Lower leg skin (tissue), 4 donors: Measurements from ENCODE around the gene NME8. TPM values are rescaled to one million over a fixed set of nuclear protein-coding genes. Genes with fewer than 3 reads are reported as not detected.

ENCODE experiments used
- DNase-seq, 2 donors: peaks; one replicate each; pipeline ENCODE4 v3.0.0-alpha.2; 2019; ENCODE audit warnings: low spot score in 2 of 2
- H3K4me3 ChIP-seq: fragments of 200-600 bp; sonication (generic); 2 replicates; pipeline ENCODE4 v1.5.1; 2017; ENCODE audit warnings: mild to moderate bottlenecking, low read depth; ENCODE audit not compliant: poor library complexity, severe bottlenecking
- POLR2A ChIP-seq, 2 donors: fragments of 450-650 bp; IDR thresholded peaks; one replicate each; pipeline ENCODE4 v1.6.1; 2016 to 2017; ENCODE audit warnings: antibody characterized with exemption in 2 of 2, mild to moderate bottlenecking in 1 of 2, moderate library complexity in 1 of 2
- WGBS, 2 donors: methylation state at CpG; one replicate each; pipeline ENCODE4 v1.1.5; 2018; 5-methylcytosine and 5-hydroxymethylcytosine counted together
- intact Hi-C: fragments of 100-400 bp; cut with DNase I; formaldehyde crosslinking; loops from one replicate; pipeline ENCODE4 v1.15.0; 2023; ENCODE audit warnings: low total_unique reads
- total RNA-seq, 4 donors: library from RNA; depleted of rRNA; stranded (reverse); fragments of >200 nt; gene quantifications; one replicate each; pipeline ENCODE4 v1.1.0, GENCODE V29; 2016
- TF ChIP-seq, protein P1 (sequence below), 3 donors: fragments of 450-650 bp; IDR thresholded peaks; one replicate each; pipeline ENCODE4 v1.5.1; 2016; ENCODE audit warnings: antibody characterized with exemption in 3 of 3, mild to moderate bottlenecking in 3 of 3, moderate library complexity in 2 of 3

Gene NME8
- total RNA-seq, 4 donors from 2014 or later: 2.1 TPM; not detected in 3

DNA sequence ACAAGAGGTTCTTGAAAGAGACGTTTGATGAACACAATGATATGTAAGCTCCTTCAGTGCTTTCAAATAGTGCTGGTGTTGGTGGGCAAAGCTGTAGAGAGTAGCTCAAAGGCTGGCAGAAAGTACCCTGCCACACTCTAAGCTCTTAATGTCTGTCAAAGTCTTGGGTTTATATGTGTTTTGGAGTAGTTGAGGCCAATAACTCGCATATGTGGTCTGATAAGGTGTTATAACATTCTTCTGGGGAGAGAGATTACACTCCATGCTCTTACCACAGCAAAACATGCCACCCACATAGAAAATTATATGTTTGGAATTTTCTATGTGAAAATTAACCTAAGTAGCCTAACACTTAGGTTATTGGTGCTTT, 30.8 kb upstream of the NME8 start:
- intact Hi-C loops: no loop called here
- no peak for DNase-seq
- 72 to 73% methylated on average over 2 of the region's 2 CpGs for WGBS, 2 donors

DNA sequence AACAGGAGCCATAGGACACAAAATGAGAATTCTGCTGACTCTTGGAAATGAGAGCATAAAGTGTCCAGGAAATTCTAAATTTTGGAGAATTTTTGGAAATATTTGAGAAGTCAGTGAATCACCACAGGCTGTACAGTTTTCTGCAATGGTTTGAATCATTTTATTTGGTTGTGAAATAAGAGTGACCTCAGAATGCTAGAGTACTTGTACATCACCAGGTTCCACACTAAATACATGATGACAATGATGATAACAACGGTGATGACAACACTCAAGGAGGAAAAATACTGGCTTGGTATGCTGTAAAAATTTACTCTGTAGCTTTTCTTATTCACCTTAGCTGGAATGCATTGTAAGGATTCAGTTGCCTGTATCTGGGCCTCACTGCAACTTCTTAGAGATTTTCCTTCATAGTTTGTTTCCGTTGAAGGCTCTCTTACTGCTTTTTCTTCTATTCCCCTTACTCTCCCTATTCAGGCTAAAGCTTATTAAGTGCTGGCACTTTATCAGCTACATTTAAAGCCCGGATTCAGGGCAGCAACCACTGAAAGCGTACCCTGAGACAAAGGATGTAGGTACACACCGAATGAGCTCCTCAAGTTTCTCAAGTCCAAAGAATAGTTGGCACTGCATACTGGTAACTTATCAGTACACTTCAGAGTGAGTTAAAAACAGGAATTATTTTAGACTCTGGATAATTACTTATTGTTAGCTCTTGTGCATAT, 30.2 kb upstream of the NME8 start:
- DNase-seq: no peak
- WGBS, 2 donors: 70 to 78% methylated on average over 5 of the region's 5 CpGs
- TF ChIP-seq POLR2A (IDR thresholded peaks at IDR 0.05): no peak
- intact Hi-C loops: no loop called here
- no peak overlapping the region for H3K4me3 ChIP-seq

More for the DNA sequence above, 30.8 kb upstream of the NME8 start:
- TF ChIP-seq, protein P1, sequence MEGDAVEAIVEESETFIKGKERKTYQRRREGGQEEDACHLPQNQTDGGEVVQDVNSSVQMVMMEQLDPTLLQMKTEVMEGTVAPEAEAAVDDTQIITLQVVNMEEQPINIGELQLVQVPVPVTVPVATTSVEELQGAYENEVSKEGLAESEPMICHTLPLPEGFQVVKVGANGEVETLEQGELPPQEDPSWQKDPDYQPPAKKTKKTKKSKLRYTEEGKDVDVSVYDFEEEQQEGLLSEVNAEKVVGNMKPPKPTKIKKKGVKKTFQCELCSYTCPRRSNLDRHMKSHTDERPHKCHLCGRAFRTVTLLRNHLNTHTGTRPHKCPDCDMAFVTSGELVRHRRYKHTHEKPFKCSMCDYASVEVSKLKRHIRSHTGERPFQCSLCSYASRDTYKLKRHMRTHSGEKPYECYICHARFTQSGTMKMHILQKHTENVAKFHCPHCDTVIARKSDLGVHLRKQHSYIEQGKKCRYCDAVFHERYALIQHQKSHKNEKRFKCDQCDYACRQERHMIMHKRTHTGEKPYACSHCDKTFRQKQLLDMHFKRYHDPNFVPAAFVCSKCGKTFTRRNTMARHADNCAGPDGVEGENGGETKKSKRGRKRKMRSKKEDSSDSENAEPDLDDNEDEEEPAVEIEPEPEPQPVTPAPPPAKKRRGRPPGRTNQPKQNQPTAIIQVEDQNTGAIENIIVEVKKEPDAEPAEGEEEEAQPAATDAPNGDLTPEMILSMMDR (IDR thresholded peaks at IDR 0.05): no peak
- no peak for TF ChIP-seq POLR2A (IDR thresholded peaks at IDR 0.05)
- H3K4me3 ChIP-seq: no peak overlapping the region

DNA sequence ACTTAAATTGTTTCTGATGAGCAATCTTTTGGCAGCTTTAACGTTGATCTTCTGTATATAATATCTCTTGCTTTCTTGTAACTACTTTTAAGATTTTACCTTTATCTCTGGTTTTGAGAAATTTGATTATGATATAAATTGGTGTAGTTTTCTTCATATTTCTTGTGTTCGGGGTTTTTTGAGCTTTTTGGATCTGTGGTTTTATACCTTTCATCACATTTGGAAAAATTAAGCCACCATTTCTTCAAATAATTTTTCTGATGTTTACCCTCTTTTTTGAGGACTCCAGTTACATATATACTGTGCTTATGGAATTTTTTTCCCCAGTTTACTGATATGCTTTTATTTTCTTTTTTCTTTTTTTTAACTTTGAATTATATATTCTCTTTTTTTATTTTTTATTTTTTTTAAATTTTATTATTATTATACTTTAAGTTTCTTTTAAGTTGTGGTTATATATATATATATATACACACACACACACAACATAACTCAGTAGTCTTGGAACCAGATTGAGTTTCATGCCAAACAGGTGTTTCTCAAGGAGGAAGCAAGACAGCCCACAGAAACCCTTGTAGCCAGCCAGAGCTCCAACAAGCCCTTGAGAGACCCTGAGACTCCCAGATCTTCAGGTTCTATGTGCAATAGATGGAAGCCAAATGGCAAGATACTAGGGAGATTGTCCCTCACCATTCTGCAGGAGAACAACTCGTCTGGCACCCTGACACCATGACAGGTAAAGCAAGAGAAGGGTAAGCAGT, 27.5 kb upstream of the NME8 start:
- no peak for DNase-seq
- H3K4me3 ChIP-seq: no peak overlapping the region
- intact Hi-C loops: no loop called here
- WGBS, 2 donors: 71 to 83% methylated on average over 3 of the region's 3 CpGs
- TF ChIP-seq POLR2A (IDR thresholded peaks at IDR 0.05): no peak
- TF ChIP-seq, protein P1 (IDR thresholded peaks at IDR 0.05): no peak

DNA sequence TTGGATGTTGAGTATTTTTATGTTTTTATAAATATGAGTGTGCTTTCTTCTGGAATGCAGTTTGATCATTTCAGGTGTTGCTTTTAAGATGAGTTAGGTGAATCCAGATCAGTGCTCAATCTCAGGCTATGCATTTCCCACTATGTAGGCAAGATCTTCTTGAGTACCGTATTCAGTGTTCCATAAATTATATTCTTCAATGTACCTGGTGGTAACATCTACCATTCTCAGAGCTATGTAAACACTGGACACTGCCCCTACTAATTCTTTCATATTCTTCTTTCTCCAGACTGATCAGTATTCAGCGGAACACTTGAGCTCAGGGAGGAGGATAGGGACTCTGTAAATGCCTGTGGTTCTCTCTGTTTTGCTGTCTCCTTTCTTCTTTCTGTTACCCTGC, 25.5 kb upstream of the NME8 start:
- intact Hi-C loops: no loop called here
- TF ChIP-seq, protein P1 (IDR thresholded peaks at IDR 0.05): no peak
- no peak for TF ChIP-seq POLR2A (IDR thresholded peaks at IDR 0.05)
- WGBS, 2 donors: 94 to 100% methylated on average over 2 of the region's 2 CpGs
- DNase-seq: no peak
- no peak overlapping the region for H3K4me3 ChIP-seq

DNA sequence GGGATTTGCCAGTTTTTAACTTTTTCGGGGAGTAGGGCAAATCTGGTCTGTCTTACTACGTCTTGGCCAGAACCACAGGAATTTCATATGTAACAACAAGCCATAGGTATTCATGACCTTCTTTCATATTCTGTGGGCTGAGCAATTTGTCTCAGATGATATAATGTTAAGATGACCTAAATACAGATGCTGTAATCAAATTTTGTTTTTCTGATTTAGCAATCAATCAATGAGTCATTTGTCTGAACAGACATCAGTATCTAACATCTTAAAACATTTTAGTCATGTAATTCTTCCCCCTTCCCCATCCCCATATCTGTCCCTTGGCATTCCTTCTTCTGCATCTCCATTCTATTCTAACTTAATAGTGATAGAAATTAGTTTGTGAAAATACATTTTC, 24.8 kb upstream of the NME8 start:
- intact Hi-C loops: no loop called here
- H3K4me3 ChIP-seq: no peak overlapping the region
- TF ChIP-seq, protein P1 (IDR thresholded peaks at IDR 0.05): no peak
- TF ChIP-seq POLR2A (IDR thresholded peaks at IDR 0.05): no peak
- WGBS, 2 donors: 48 to 53% methylated on average over 2 of the region's 2 CpGs
- DNase-seq: no peak

DNA sequence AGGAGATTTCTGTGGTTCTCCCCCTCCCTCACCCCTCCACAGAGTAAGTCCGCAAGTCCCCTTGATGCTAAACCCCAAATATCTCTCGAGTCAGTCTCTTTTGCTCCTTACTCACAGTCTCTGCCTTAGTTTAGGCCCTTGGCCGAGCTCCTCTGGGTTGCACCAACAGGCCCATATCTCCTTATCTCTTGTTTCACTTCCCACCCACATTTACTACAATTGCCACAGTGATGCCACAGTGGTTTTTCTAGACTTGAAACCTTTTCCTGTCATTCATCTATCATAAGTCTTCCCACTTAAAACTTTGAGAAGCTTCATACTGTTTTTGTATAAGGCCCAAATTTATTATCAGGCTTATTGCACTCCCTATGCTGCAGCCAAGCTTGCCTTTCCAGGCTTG, 23.4 kb upstream of the NME8 start:
- TF ChIP-seq, protein P1 (IDR thresholded peaks at IDR 0.05): no peak
- no peak for TF ChIP-seq POLR2A (IDR thresholded peaks at IDR 0.05)
- 62 to 85% methylated on average over 2 of the region's 3 CpGs for WGBS, 2 donors
- DNase-seq: no peak
- intact Hi-C loops: no loop called here
- H3K4me3 ChIP-seq: no peak overlapping the region
